SW 1271 (cell line): ENCODE results near the gene PPIC.

Experiments used
- DNase-seq, 2 experiments: peaks; one replicate each; lab custom pipeline; 2025; lab: John Stamatoyannopoulos, UW

PPIC gene

DNA sequence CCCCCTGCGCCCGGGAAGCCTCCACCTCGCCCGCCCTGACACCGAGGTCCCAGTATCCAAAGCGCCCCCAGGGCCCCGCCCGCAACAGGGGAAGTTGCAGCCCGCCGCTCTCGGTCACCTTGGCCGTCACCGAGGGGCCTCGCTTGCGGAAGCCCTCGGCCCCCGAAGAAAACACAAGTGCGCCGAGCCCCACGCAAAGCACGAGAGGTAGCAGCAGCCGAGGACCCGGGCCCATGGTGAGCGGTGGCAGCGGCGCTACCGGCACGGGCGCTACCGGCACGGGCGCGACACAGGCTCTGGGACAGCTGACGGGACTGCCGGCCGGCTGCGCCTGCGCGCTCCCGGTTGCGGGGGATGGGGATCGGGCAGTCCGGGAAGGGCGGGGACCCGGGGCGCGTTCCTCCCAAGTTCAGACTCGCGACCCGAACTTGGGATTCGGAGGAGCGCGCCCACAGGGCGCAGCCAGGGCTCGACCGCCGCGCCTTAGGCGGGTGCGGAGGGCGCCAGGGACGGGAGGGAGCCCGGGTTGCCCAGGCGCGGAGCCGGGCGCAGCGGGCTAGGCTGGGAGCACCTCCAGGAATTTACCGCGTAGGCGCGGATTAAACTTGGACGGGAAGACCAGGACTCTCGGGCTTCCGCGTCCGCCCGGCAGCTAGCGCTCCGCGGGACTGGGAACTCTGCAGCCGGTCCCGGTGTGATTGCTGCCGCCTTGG lies at the start of gene PPIC:
PPIC (minus strand) TSS at position 335 of the 713 bp plus-strand sequence; CDS start at position 235, 100 bp downstream.
- DNase-seq, result peak; percentile 41 to 79

DNA sequence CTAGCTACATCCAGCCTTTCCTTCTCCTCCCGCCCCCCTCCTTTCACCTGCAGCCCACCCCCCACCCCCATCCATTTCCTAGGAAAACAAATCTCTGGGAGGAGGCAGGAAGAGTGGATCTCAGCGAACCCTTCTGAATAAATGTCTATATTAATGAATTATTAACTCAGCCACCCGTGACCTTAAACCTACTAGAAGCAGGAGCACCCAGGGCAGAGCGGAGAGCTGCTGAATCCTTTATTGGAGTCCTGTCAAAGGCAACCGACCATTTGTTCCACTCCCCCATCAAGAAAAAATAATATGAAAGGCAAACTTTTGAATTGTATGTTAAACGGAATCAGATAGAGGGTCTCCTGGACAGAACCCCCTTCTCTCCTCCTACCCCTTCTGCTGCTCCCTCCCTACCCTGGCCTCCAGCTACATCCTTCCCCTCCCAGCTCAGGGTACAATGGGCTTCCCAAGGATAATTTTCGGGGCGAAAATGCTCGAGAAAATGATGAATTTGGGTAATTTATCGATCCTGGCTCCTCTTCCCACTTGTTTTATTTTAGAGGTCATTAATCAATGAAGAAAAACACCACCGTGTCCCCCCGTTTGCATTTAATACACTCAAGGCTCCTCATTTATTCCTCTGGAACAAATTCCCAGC lies 49.2 kb upstream of the PPIC start:
- DNase-seq, result no peak

- no peak for DNase-seq
Measured at GRCh38 chr5:123084730-123085605, 48.4 kb upstream of the PPIC start.

- DNase-seq, result no peak
Measured at GRCh38 chr5:123083298-123083697, 46.8 kb upstream of the PPIC start.

DNA sequence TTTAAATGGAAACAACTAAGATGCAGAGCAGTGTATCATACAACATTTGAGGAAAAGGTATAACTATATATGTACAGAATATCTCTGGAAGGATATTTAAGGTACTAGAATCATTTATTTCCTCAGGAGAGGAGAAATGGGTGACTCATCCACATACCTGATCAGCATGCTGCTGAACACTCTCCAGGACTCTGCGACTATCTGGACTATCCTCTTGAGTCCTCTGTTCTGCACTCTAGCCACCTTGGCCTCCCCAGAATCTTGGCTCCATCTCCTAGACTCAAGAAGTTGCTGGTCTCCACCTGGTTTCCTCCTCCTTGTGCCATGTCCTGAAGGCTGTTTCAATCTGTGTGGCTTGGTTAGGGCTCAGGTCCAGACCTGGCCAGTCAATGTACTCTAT lies 43.7 kb upstream of the PPIC start:
- no peak for DNase-seq

- DNase-seq, result no peak
Measured at GRCh38 chr5:123075521-123076163, 39.1 kb upstream of the PPIC start.

GRCh38 chr5:123068368-123068938 lies 31.9 kb upstream of the PPIC start:
- no peak for DNase-seq

DNA sequence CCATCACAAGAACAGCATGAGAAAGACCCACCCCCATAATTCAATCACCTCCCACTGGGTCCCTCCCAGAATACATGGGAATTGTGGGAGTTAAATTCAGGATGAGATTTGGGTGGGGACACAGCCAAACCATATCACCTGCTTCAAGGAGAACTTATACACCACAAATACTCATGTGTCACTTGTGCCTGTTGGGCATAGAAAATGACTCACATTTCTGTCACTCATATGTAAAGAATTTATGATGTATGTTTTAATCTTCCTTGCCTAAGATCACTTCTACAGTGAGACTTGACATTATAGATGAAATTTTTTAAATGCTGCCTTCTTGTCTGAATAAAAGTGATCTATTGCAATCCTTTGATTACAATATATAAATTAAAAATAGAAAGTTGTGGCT lies 29.5 kb upstream of the PPIC start:
- no peak for DNase-seq

- no peak for DNase-seq
Measured at GRCh38 chr5:123059455-123059854, 22.9 kb upstream of the PPIC start.

DNA sequence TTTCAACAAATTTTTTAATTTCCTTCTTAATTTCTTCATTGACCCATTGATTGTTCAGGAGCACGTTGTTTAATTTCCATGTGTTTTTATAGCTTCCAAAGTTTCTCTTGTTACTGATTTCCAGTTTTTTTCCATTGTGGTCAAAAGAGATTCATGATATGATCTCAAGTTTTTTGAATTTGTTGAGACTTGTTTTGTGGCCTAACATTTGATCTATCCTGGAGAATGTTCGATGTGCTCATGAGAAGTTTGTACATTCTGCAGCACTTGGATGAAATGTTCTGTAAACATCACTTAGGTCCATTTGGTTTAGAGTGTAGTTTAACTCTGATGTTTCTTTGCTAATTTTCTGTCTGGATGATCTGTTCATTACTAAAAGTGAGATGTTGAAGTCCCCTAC lies 14.7 kb upstream of the PPIC start:
- no peak for DNase-seq

DNA sequence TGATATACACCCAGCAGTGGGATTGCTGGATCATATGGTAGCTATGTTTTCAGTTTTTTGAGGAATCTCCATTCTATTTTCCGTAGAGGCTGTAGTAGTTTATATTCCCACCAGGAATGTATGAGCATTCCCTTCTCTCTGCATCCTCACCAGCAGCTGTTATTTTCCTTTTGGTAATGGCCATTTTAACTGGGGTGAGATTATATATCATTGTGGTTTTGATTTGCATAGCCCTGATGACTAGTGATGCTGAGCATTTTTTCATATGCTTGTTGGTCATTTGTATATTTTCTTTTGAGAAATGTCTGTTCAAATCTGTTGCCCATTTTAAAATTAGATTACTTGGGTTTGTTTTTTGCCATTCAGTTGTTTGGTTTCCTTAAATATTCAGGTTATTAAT lies 11.2 kb upstream of the PPIC start:
- no peak for DNase-seq

DNA sequence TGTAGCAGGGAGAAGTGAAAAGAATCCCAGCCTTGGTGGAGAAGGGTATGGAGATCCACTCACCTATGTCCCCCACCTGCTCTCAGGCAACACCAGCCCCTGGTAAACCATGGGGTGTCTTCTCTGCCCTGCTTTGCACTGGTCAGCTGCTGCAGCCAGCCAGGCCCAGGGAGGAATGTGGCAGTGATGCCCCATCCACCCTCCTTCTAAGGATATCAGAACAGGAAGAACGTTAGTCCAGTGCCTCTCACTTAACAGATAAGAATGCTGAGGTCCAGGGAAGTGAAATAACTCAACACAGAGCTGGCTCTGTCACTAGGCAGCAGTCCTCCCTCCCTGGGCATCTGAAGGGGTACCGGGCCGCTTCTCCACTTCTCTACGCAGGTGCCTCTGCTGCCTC lies 9.7 kb upstream of the PPIC start:
- DNase-seq, result no peak

DNA sequence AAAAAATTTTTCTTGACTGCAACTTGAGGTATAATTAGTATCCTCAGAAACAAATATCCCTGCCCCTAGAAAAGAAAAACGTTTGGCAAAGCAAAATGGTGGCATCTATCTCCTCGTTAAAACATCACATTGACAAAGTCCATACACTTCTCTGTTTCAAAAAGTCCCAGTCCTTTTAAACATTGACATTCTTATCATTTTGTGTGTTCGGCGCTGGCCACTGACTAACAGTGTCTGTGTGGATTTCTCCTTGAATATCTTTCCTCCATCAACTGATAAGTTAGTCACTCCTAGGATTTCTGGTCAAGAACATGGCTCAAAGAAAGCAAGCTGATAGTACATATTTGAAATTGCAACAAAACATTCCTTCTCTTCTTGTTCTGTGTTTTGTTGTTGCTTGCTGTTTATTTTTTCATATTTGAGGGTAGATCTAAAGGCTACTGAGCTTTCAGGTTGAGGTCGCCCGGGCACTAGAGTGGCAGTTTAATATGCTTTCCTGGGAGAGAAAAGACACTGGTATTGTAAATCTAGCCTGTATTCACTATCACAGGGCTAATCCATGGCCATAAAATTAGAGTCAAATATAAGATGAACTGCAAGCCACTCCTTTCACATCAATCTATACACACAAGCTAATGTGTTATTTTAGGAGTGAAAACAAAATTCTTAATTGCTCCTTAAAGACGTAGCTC lies 8.5 kb upstream of the PPIC start:
- DNase-seq, result no peak

- DNase-seq, result no peak
Measured at GRCh38 chr5:123039673-123040072, 3.1 kb upstream of the PPIC start.

GRCh38 chr5:123037104-123037418 lies 536 bp upstream of the PPIC start:
- DNase-seq, result peak in 1 of 2 experiments; percentile 79

DNA sequence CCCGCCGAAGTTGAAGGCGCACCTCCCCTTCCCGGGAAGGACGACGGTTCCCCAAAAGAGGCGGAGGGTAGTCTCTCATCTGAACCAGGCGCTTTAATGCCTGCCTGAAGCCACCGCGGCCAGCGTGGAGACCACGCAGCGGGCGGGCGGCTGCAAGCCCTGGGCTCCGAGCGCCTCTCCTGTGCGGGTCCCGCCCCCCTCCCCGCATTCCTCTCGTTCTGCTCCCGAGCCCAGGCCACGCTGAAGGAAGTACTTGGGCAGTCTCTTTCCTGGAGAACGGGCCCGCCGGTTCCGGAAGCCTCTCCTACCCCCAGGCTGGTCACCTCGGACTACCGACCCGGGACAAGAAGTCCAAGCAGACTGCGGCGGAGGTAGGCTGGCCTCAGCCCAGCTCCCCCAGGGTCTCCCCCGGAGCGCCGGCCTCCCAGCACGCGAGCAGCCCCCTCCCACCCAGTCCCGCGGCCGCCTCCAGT lies 571 bp downstream of the PPIC start:
- DNase-seq, result peak; percentile 42 to 63

GRCh38 chr5:123035360-123035917 lies 1.1 kb downstream of the PPIC start:
- peak; percentile 67 to 88 for DNase-seq

GRCh38 chr5:123033157-123033671 lies 3.3 kb downstream of the PPIC start:
- no peak for DNase-seq

DNA sequence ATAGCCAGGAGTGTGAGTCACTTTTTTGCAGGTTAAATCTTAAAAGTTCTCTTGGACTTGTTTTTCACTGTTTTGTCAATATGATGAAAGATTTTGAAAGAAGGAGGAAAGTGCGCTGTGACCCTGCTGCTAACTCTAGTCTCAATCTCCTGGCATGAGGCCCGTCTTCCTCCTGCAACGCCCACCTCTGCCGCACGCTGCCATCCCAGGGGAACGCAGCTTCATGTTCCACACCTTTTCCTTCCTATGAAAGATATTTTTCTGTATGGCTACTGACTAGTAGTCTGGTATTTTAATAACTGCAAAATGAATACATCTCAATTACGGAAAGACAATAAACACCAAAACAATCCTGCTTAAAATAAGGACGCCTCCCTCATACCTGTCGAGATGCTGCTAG lies 8.3 kb downstream of the PPIC start:
- no peak for DNase-seq

DNA sequence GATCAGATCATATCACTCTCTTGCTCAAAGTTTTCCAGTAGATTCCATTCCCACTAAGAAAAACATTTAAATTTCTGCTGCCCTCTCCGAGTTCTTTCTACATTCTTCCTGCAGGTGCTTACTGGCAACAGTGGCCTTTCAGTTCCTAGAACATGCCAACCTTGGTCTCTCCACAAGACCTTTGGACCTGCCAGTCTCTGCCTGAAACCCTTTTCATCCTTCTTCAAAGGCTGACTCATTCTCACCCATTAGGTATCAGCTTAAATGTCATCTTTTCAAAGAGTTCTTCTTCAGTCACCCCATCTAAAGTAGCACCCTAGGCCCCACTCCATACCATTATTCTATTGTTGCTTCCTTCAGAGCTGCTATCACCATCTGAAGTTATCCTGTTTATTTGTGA lies 21.8 kb downstream of the PPIC start:
- no peak for DNase-seq

- DNase-seq, result no peak
Measured at GRCh38 chr5:123012321-123012720, 24.2 kb downstream of the PPIC start.
